Immature natural killer cell (primary cell): ENCODE data around the gene ASAP3. TPM values are rescaled to one million over a fixed set of nuclear protein-coding genes. Genes with fewer than 3 reads are reported as not detected.

Source experiments
- DNase-seq, 3 donors: peaks; one replicate each; pipeline ENCODE4 v3.0.0; 2022; ENCODE audit warnings: mixed read lengths in 1 of 3
- H3K27ac Mint-ChIP-seq, 6 donors: one replicate each; pipeline ENCODE4 v1.8.0; 2020; ENCODE audit warnings: mixed read lengths in 6 of 6, mild to moderate bottlenecking in 5 of 6, inconsistent platforms in 4 of 6, moderate library complexity in 3 of 6
- H3K27me3 Mint-ChIP-seq, 3 donors: one replicate each; pipeline ENCODE4 v1.8.0; 2020 to 2021; ENCODE audit warnings: low read depth in 3 of 3, mild to moderate bottlenecking in 3 of 3, mixed read lengths in 3 of 3, moderate library complexity in 3 of 3, inconsistent platforms in 1 of 3
- H3K36me3 Mint-ChIP-seq, 3 donors: one replicate each; pipeline ENCODE4 v1.8.0; 2020; ENCODE audit warnings: mixed read lengths in 3 of 3, inconsistent platforms in 2 of 3, mild to moderate bottlenecking in 2 of 3
- H3K4me1 Mint-ChIP-seq, 2 donors: one replicate each; pipeline ENCODE4 v1.8.0; 2020; ENCODE audit warnings: inconsistent platforms in 2 of 2, mild to moderate bottlenecking in 2 of 2, mixed read lengths in 2 of 2, moderate library complexity in 1 of 2
- H3K4me3 Mint-ChIP-seq, 5 donors: one replicate each; pipeline ENCODE4 v1.8.0; 2020; ENCODE audit warnings: mild to moderate bottlenecking in 5 of 5, mixed read lengths in 5 of 5, inconsistent platforms in 3 of 5, moderate library complexity in 3 of 5
- H3K9me3 Mint-ChIP-seq, 6 donors: one replicate each; pipeline ENCODE4 v1.8.0; 2020; ENCODE audit warnings: mild to moderate bottlenecking in 6 of 6, mixed read lengths in 6 of 6, inconsistent platforms in 4 of 6, moderate library complexity in 3 of 6
- polyA plus RNA-seq, 3 donors: library from polyadenylated mRNA; unstranded; fragments of 300-500 nt; fragmentation: Illumina TruSeq; gene quantifications; one replicate each; pipeline ENCODE4 v1.2.3, GENCODE V29; 2021

The ASAP3 gene
- polyA plus RNA-seq, 3 donors from 2014 or later = not detected

- Mint-ChIP-seq H3K36me3 (no peaks in the 10 kb centered on the region), H3K27me3 (no peaks in the 10 kb centered on the region), H3K27ac (no peak overlapping the region), H3K4me3 (no peak overlapping the region), H3K9me3 (no peaks in the 10 kb centered on the region), H3K4me1 (peaks cover 4 to 10% of the 10 kb centered on the region in 2 donors)
- no peak for DNase-seq
Observed at GRCh38 chr1:23405946-23406345, 78.0 kb downstream of the ASAP3 start.

DNA sequence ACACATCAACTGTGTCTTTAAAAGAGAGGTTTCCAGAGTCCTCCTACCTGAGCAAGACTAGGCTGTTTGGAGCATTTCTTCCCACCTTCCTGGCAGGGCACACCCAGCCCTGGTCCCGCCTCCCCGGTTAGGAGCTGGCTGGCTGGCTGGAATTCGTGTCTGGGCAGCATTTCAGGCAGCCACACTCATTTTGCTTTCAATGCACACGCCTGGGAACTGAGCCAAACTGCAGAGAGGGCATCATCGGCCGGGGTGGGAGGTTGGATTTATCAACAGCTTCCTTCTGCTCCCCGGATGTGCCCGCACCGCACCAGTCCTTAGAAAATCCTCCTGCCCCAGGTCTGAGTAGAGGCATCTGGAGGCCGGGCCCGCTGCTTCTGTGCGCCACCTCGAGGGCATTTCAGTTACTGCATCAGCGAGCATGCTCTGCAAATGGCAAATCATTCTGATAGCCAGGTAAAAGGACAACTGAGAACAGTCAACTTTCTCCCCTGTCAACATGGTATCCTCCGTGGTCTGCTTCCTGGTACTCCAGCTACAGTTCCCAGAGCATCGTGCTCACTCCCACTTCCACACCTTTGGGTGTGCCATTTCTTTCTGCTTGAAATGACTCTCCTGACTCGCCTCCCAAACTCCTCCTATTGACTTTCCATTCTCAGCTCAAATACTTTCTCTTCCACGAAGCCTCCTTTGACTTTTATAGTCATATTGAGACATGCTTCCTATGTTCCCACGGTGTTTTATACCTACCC lies 80.1 kb downstream of the ASAP3 start:
- Mint-ChIP-seq H3K27me3 (no peaks in the 10 kb centered on the region), H3K36me3 (no peaks in the 10 kb centered on the region), H3K9me3 (no peaks in the 10 kb centered on the region), H3K27ac (no peak overlapping the region), H3K4me3 (no peak overlapping the region), H3K4me1 (peaks cover 4 to 10% of the 10 kb centered on the region in 2 donors)
- peak; percentile 51 to 64 (median 58) for DNase-seq

GRCh38 chr1:23403355-23403734 lies 80.6 kb downstream of the ASAP3 start:
- Mint-ChIP-seq H3K4me1 (peaks cover 4 to 10% of the 10 kb centered on the region in 2 donors), H3K27ac (no peak overlapping the region), H3K9me3 (no peaks in the 10 kb centered on the region), H3K4me3 (no peak overlapping the region), H3K36me3 (no peaks in the 10 kb centered on the region), H3K27me3 (no peaks in the 10 kb centered on the region)
- DNase-seq = no peak

DNA sequence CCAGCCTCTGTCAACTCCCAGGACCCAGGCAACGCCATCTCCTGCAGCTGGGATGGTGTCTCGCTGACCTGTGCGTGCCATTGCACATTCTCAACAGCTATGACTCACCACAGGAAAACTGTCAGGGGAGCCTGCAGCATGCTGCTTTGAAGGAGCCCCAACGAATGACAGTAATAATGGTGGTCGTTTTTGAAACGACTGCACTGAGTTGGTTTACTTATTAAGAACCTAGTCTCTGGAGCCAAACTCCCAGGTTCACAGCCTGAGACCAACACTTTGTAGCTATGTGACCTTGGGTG lies 81.0 kb downstream of the ASAP3 start:
- Mint-ChIP-seq H3K4me3 (no peak overlapping the region), H3K4me1 (peaks cover 4 to 10% of the 10 kb centered on the region in 2 donors), H3K9me3 (no peaks in the 10 kb centered on the region), H3K36me3 (no peaks in the 10 kb centered on the region), H3K27me3 (no peaks in the 10 kb centered on the region), H3K27ac (no peak overlapping the region)
- no peak for DNase-seq

DNA sequence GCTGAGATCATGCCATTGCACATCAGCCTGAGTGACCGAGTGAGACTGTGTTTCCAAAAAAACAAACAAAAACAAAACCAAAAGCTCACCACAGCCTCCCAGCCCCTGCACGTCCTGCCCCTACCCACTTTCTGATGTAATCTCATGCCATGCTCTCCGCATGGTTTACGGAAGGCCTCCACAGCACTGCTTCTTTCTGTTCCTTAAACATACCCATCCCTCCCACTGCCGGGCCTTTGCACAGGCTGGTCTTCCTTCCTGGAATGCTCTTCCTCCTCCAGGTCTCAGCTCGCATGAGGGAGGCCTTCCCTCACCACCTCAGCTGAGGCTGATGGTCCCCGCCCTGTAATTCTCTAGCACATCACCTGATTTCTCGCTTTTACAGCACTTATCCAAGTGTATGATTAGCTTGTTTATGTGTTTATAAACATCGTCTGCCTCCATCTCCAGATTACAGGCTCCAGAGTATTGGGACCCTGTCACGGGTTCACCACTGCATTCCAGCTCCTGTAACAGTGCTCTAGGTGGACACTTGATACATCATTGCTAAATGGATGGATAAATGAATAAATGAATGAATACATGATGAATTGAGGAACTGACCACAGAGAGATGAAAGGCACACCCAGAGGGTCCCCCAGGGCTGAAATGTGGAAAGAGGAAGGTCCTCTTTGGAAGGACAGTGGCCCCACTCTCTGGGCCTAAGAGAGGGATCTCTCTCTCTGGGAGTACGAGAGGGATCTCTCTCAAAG lies 81.5 kb downstream of the ASAP3 start:
- no peaks in the 10 kb centered on the region for H3K9me3 Mint-ChIP-seq
- H3K27ac Mint-ChIP-seq = no peak overlapping the region
- no peaks in the 10 kb centered on the region for H3K36me3 Mint-ChIP-seq
- DNase-seq = no peak
- H3K27me3 Mint-ChIP-seq = no peaks in the 10 kb centered on the region
- no peak overlapping the region for H3K4me3 Mint-ChIP-seq
- H3K4me1 Mint-ChIP-seq = peaks cover 4 to 10% of the 10 kb centered on the region in 2 donors

GRCh38 chr1:23401313-23401712 lies 82.7 kb downstream of the ASAP3 start:
- DNase-seq = no peak
- no peak overlapping the region for H3K4me3 Mint-ChIP-seq

DNA sequence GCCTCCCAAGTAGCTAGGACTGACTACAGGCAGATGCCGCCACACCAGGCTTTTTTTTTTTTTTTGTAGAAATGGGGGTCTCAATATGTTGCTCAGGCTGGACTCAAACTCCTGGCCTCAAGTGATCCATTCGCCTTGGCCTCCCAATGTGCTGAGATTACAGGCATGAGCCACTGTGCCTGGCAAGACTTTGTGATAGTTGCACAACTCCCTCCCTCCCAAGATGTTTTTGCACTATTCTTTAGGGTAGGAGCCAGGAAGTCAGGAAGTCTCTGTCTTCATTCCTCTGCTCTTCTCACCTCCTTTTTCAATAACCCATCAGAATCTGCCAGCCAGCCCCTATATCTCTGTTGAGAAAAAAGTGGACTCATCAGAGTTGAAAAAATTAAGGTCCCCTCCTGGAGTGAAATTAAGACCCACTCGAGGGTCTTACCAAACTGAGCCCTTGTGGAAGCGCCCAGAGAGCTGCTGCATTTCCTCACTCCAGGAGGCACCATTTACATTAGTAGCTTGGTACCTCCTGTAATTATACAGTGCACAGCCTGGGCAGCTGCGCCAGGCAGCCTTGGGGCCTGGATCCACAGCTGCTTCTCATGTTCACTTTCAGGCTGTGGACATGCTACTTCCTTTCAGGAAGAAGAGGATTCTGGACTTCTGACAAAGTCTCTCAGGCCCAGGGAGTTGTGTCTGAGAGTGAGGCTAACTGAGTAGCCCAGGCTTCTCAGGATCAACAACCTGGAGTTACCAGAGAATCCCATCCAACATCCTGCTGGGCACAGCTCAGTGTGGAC lies 83.5 kb downstream of the ASAP3 start:
- Mint-ChIP-seq H3K27me3 (peaks cover 1 to 5% (median 3%) of the 10 kb centered on the region in 3 donors), H3K27ac (no peak overlapping the region), H3K9me3 (no peaks in the 10 kb centered on the region), H3K4me3 (no peak overlapping the region), H3K36me3 (no peaks in the 10 kb centered on the region), H3K4me1 (peaks cover 4 to 10% of the 10 kb centered on the region in 2 donors)
- DNase-seq = no peak

More at GRCh38 chr1:23401313-23401712, 82.7 kb downstream of the ASAP3 start:
- peaks cover 4 to 10% of the 10 kb centered on the region in 2 donors for H3K4me1 Mint-ChIP-seq
- H3K27me3 Mint-ChIP-seq = peaks cover 1 to 3% (median 2%) of the 10 kb centered on the region in 3 donors
- no peaks in the 10 kb centered on the region for H3K9me3 Mint-ChIP-seq
- H3K36me3 Mint-ChIP-seq = no peaks in the 10 kb centered on the region
- H3K27ac Mint-ChIP-seq = no peak overlapping the region

- H3K27me3 Mint-ChIP-seq = peaks cover 3 to 5% (median 5%) of the 10 kb centered on the region in 3 donors
- peaks cover 4 to 7% of the 10 kb centered on the region in 2 donors for H3K4me1 Mint-ChIP-seq
- H3K4me3 Mint-ChIP-seq = no peak overlapping the region
- no peaks in the 10 kb centered on the region for H3K9me3 Mint-ChIP-seq
- no peak overlapping the region for H3K27ac Mint-ChIP-seq
- no peaks in the 10 kb centered on the region for H3K36me3 Mint-ChIP-seq
- DNase-seq = no peak
Observed at GRCh38 chr1:23399229-23399628, 84.8 kb downstream of the ASAP3 start.

DNA sequence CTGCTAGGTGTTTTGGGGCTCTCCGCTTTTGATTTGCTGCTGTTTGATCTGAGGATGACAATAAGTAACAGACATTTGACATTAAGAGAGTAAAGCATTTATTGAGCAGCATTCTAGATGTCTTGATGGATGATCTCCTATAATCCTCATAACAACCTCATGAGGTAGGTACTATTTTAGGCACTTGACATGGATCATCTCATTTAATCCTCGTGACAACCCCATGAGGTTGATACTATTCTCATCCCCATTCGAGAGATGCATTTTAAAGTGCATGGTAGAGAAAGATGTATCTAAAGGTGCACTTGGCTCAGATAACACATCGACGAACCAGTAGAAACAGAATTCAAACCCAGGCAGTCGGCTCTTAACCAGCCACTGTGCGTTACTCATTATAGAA lies 86.1 kb downstream of the ASAP3 start:
- no peaks in the 10 kb centered on the region for H3K9me3 Mint-ChIP-seq
- no peak for DNase-seq
- H3K27ac Mint-ChIP-seq = no peak overlapping the region
- peaks cover 3 to 7% (median 5%) of the 10 kb centered on the region in 3 donors for H3K27me3 Mint-ChIP-seq
- no peak overlapping the region for H3K4me3 Mint-ChIP-seq
- H3K4me1 Mint-ChIP-seq = no peaks in the 10 kb centered on the region
- H3K36me3 Mint-ChIP-seq = no peaks in the 10 kb centered on the region

GRCh38 chr1:23396380-23396779 lies 87.6 kb downstream of the ASAP3 start:
- H3K9me3 Mint-ChIP-seq = no peaks in the 10 kb centered on the region
- H3K27me3 Mint-ChIP-seq = peaks cover 3 to 7% (median 5%) of the 10 kb centered on the region in 3 donors
- H3K36me3 Mint-ChIP-seq = no peaks in the 10 kb centered on the region
- no peaks in the 10 kb centered on the region for H3K4me1 Mint-ChIP-seq
- no peak overlapping the region for H3K27ac Mint-ChIP-seq
- no peak overlapping the region for H3K4me3 Mint-ChIP-seq
- no peak for DNase-seq

GRCh38 chr1:23395849-23396248 lies 88.1 kb downstream of the ASAP3 start:
- no peaks in the 10 kb centered on the region for H3K9me3 Mint-ChIP-seq
- H3K4me1 Mint-ChIP-seq = no peaks in the 10 kb centered on the region
- no peaks in the 10 kb centered on the region for H3K36me3 Mint-ChIP-seq
- H3K27ac Mint-ChIP-seq = no peak overlapping the region
- peaks cover 3 to 7% (median 5%) of the 10 kb centered on the region in 3 donors for H3K27me3 Mint-ChIP-seq
- DNase-seq = no peak
- no peak overlapping the region for H3K4me3 Mint-ChIP-seq

DNA sequence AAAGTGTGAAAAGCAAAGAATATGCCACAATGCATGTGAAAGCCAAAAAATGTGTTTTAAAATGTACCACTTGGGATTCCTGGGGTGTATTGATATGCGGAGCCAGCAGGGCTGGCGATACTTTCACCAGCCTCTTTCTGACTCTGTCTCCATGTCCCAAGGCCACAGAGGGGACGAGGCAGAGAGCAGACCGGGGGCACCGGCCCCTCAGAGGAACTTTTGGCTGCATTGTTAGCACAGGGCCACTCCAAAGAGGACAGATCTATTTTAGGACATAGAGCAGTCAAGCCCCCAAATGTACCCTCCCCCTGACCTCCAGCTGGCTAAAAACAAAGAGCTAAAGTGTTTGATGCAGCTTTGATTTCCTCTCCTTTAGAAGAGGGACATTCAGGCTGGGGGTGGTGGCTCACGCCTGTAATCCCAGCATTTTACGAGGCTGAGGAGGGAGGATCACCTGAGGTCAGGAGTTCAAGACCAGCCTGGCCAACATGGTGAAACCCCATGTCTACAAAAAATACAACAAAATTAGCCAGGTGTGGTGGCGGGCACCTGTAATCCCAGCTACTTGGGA lies 88.7 kb downstream of the ASAP3 start:
- no peak for DNase-seq
- Mint-ChIP-seq H3K36me3 (no peaks in the 10 kb centered on the region), H3K4me1 (no peaks in the 10 kb centered on the region), H3K27me3 (peaks cover 3 to 8% (median 7%) of the 10 kb centered on the region in 3 donors), H3K4me3 (no peak overlapping the region), H3K9me3 (no peaks in the 10 kb centered on the region), H3K27ac (no peak overlapping the region)

DNA sequence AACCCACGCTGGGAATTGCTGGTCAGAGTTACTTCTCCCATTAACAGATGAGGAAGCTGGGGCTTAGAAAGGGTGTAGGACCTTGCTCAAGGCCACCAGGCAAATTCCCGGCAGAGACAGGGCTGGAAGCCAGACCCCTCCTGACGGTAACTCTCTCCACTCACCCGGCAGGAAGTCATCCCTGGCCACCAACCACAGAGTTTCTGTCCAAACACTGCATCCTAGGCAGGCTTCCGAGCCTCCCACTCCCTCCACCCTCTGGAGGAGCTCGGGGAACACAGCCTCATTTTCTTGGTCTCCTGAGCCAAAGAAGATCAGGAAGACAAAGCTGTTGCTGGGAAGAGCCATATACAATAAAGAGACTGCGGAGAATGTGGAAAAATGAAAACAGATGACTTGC lies 89.3 kb downstream of the ASAP3 start:
- Mint-ChIP-seq H3K9me3 (no peaks in the 10 kb centered on the region), H3K27ac (no peak overlapping the region), H3K27me3 (peaks cover 5 to 8% (median 7%) of the 10 kb centered on the region in 3 donors), H3K4me3 (no peak overlapping the region), H3K36me3 (no peaks in the 10 kb centered on the region), H3K4me1 (no peaks in the 10 kb centered on the region)
- DNase-seq = no peak

GRCh38 chr1:23394181-23394580 lies 89.8 kb downstream of the ASAP3 start:
- Mint-ChIP-seq H3K36me3 (no peaks in the 10 kb centered on the region), H3K27ac (no peak overlapping the region), H3K9me3 (no peaks in the 10 kb centered on the region), H3K4me1 (no peaks in the 10 kb centered on the region), H3K27me3 (peaks cover 6 to 8% (median 7%) of the 10 kb centered on the region in 3 donors), H3K4me3 (no peak overlapping the region)
- DNase-seq = no peak
